Body of pancreas (tissue), 4 donors: ENCODE results near the gene CCNY.

Source experiments
- CTCF ChIP-seq, 7 experiments: fragments of 450-650 bp in 4 of 7; fragments of 200-600 bp in 3 of 7; sonication (generic) in 3 of 7; IDR thresholded peaks; one replicate each; pipeline ENCODE4 v1.5.1; 2016 to 2019; ENCODE audit warnings: antibody characterized with exemption in 7 of 7
- POLR2A ChIP-seq, 3 donors: fragments of 450-650 bp; IDR thresholded peaks; one replicate each; pipeline ENCODE4 v1.6.1; 2016; ENCODE audit warnings: antibody characterized with exemption in 3 of 3, mild to moderate bottlenecking in 2 of 3

DNA sequence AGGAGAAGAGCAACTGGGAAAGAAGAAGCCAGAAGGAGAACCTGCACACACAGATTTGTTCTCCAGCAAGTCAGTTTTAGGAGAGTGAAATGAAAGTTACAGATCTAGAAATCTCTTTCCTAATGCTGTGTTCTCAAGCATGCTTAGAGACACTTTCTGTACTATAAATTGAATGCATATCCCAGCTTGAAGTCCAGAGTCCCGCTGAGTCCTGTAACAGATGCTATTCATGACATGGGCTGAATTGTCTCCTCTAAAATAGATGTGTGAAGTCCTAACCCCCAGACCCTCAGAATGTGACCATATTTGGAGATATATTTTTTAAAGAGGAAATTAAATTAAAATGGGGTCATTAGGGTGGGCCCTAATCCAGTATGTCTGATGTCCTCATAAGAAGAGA is 222.0 kb downstream of the CCNY start:
- TF ChIP-seq CTCF (IDR thresholded peaks at IDR 0.05) (no peak), POLR2A (IDR thresholded peaks at IDR 0.05) (no peak)
